Tibial nerve (tissue), 4 donors: ENCODE results near the gene GLRA1. TPM values are rescaled to one million over a fixed set of nuclear protein-coding genes. Genes with fewer than 3 reads are reported as not detected.

Experiments used
- DNase-seq, 2 donors: peaks; one replicate each; pipeline ENCODE4 v3.0.0-alpha.2; 2019; ENCODE audit warnings: low spot score in 2 of 2
- H3K27ac ChIP-seq, 4 donors: fragments of 200-600 bp; sonication (generic) in 3 of 4; one replicate each; pipeline ENCODE4 v1.5.1; 2017 to 2019; ENCODE audit warnings: mild to moderate bottlenecking in 1 of 4
- H3K27me3 ChIP-seq, 2 donors: fragments of 200-600 bp; sonication (generic) in 1 of 2; one replicate each; pipeline versions ENCODE4 v1.5.1 to v1.6.0; 2017 to 2019
- H3K36me3 ChIP-seq, 3 donors: fragments of 200-600 bp; sonication (generic); one replicate each; pipeline ENCODE4 v1.5.1; 2018 to 2019
- H3K4me1 ChIP-seq, 4 donors: fragments of 200-600 bp; sonication (generic) in 3 of 4; one replicate each; pipeline ENCODE4 v1.5.1; 2017 to 2019
- H3K4me3 ChIP-seq, 4 donors: fragments of 200-600 bp; sonication (generic) in 3 of 4; one replicate each; pipeline ENCODE4 v1.5.1; 2017 to 2019; ENCODE audit warnings: mild to moderate bottlenecking in 1 of 4, moderate library complexity in 1 of 4
- H3K9me3 ChIP-seq, 4 donors: fragments of 200-600 bp; sonication (generic) in 3 of 4; one replicate each; pipeline ENCODE4 v1.5.1; 2017 to 2019
- EP300 ChIP-seq, 2 donors: sonication (generic); formaldehyde crosslinking; IDR thresholded peaks; one replicate each; pipeline ENCODE4 v1.6.1; 2017; ENCODE audit warnings: antibody characterized with exemption in 2 of 2, mild to moderate bottlenecking in 1 of 2
- POLR2A ChIP-seq, 2 donors: fragments of 450-650 bp; IDR thresholded peaks; one replicate each; pipeline ENCODE4 v1.6.1; 2017; ENCODE audit warnings: antibody characterized with exemption in 2 of 2, mild to moderate bottlenecking in 2 of 2, moderate library complexity in 2 of 2
- WGBS, 2 donors: methylation state at CpG; one replicate each; pipeline ENCODE4 v1.1.5; 2018; 5-methylcytosine and 5-hydroxymethylcytosine counted together
- total RNA-seq, 4 donors: library from RNA; depleted of rRNA; stranded (reverse); fragments of >200 nt; gene quantifications; one replicate each; pipeline ENCODE4 v1.1.0, GENCODE V29; 2016
- TF ChIP-seq, protein P1 (sequence below), 5 experiments: fragments of 200-600 bp in 3 of 5; fragments of 450-650 bp in 2 of 5; sonication (generic) in 3 of 5; IDR thresholded peaks; one replicate each; pipeline ENCODE4 v1.5.1; 2016 to 2019; ENCODE audit warnings: antibody characterized with exemption in 5 of 5, mild to moderate bottlenecking in 3 of 5, moderate library complexity in 2 of 5

The GLRA1 gene
- total RNA-seq, 4 donors from 2014 or later = not detected

- H3K27me3 ChIP-seq = no peaks in the 10 kb centered on the region
- peaks cover 0 to 6% (median 0%) of the 10 kb centered on the region in 4 donors for H3K9me3 ChIP-seq
- H3K27ac ChIP-seq = no peak overlapping the region
- no peak for TF ChIP-seq EP300 (IDR thresholded peaks at IDR 0.05)
- no peak for TF ChIP-seq POLR2A (IDR thresholded peaks at IDR 0.05)
- TF ChIP-seq, protein P1, sequence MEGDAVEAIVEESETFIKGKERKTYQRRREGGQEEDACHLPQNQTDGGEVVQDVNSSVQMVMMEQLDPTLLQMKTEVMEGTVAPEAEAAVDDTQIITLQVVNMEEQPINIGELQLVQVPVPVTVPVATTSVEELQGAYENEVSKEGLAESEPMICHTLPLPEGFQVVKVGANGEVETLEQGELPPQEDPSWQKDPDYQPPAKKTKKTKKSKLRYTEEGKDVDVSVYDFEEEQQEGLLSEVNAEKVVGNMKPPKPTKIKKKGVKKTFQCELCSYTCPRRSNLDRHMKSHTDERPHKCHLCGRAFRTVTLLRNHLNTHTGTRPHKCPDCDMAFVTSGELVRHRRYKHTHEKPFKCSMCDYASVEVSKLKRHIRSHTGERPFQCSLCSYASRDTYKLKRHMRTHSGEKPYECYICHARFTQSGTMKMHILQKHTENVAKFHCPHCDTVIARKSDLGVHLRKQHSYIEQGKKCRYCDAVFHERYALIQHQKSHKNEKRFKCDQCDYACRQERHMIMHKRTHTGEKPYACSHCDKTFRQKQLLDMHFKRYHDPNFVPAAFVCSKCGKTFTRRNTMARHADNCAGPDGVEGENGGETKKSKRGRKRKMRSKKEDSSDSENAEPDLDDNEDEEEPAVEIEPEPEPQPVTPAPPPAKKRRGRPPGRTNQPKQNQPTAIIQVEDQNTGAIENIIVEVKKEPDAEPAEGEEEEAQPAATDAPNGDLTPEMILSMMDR (IDR thresholded peaks at IDR 0.05) = no peak
- no peak for DNase-seq
- no peak overlapping the region for H3K4me3 ChIP-seq
- no peaks in the 10 kb centered on the region for H3K36me3 ChIP-seq
- H3K4me1 ChIP-seq = no peaks in the 10 kb centered on the region
Measured at GRCh38 chr5:151937851-151938250, 13.2 kb upstream of the GLRA1 start.

GRCh38 chr5:151935135-151935695 is 10.6 kb upstream of the GLRA1 start:
- H3K36me3 ChIP-seq = no peaks in the 10 kb centered on the region
- 62 to 65% methylated on average over 3 of the region's 3 CpGs for WGBS, 2 donors
- no peaks in the 10 kb centered on the region for H3K4me1 ChIP-seq
- H3K27ac ChIP-seq = no peak overlapping the region
- TF ChIP-seq, protein P1 (IDR thresholded peaks at IDR 0.05) = no peak
- TF ChIP-seq POLR2A (IDR thresholded peaks at IDR 0.05) = no peak
- TF ChIP-seq EP300 (IDR thresholded peaks at IDR 0.05) = no peak
- no peak overlapping the region for H3K4me3 ChIP-seq
- DNase-seq = no peak
- peaks cover 0 to 26% (median 6%) of the 10 kb centered on the region in 4 donors for H3K9me3 ChIP-seq
- no peaks in the 10 kb centered on the region for H3K27me3 ChIP-seq

- Histone ChIP-seq H3K4me3 (no peak overlapping the region), H3K27me3 (peaks cover 0 to 2% of the 10 kb centered on the region in 2 donors), H3K27ac (no peak overlapping the region), H3K36me3 (no peaks in the 10 kb centered on the region), H3K9me3 (peaks cover 0 to 34% (median 6%) of the 10 kb centered on the region in 4 donors), H3K4me1 (no peaks in the 10 kb centered on the region)
- DNase-seq = no peak
- TF ChIP-seq, protein P1 (IDR thresholded peaks at IDR 0.05) = no peak
- TF ChIP-seq POLR2A (IDR thresholded peaks at IDR 0.05) = no peak
- no peak for TF ChIP-seq EP300 (IDR thresholded peaks at IDR 0.05)
- 74 to 75% methylated on average over 2 of the region's 2 CpGs for WGBS, 2 donors
Measured at GRCh38 chr5:151931260-151931659, 6.6 kb upstream of the GLRA1 start.

GRCh38 chr5:151926188-151926587 is 1.5 kb upstream of the GLRA1 start:
- Histone ChIP-seq H3K4me3 (no peak overlapping the region), H3K4me1 (no peaks in the 10 kb centered on the region), H3K27me3 (peaks cover 0 to 10% of the 10 kb centered on the region in 2 donors), H3K9me3 (peaks cover 0 to 12% (median 0%) of the 10 kb centered on the region in 4 donors), H3K36me3 (no peaks in the 10 kb centered on the region), H3K27ac (no peak overlapping the region)
- 30 to 31% methylated on average over 3 of the region's 3 CpGs for WGBS, 2 donors
- no peak for DNase-seq
- no peak for TF ChIP-seq POLR2A (IDR thresholded peaks at IDR 0.05)
- TF ChIP-seq EP300 (IDR thresholded peaks at IDR 0.05) = no peak
- TF ChIP-seq, protein P1 (IDR thresholded peaks at IDR 0.05) = no peak

GRCh38 chr5:151925340-151925739 is 689 bp upstream of the GLRA1 start:
- TF ChIP-seq, protein P1 (IDR thresholded peaks at IDR 0.05) = no peak
- TF ChIP-seq EP300 (IDR thresholded peaks at IDR 0.05) (no peak), POLR2A (IDR thresholded peaks at IDR 0.05) (no peak)
- H3K9me3 ChIP-seq = peaks cover 0 to 8% (median 0%) of the 10 kb centered on the region in 4 donors
- no peaks in the 10 kb centered on the region for H3K36me3 ChIP-seq
- 11 to 15% methylated on average over 16 of the region's 16 CpGs for WGBS, 2 donors
- no peak for DNase-seq
- H3K27ac ChIP-seq = no peak overlapping the region
- H3K27me3 ChIP-seq = peaks cover 0 to 10% of the 10 kb centered on the region in 2 donors
- H3K4me1 ChIP-seq = no peaks in the 10 kb centered on the region
- H3K4me3 ChIP-seq = no peak overlapping the region
